OCI-LY1 (cell line): ENCODE data around the gene TSKS.

Experiments used
- H2AFZ ChIP-seq: fragments of 200-600 bp; sonication (generic), shearing (Covaris generic); 2 replicates; pipeline ENCODE4 v1.6.0; 2014; ENCODE audit warnings: antibody characterized with exemption, mild to moderate bottlenecking, low read length
- H3F3A ChIP-seq: fragments of 200-600 bp; sonication (generic), shearing (Covaris generic); 2 replicates; pipeline ENCODE4 v1.6.0; 2014; ENCODE audit warnings: mild to moderate bottlenecking, antibody characterized with exemption, low read length, moderate library complexity; ENCODE audit not compliant: insufficient read depth
- H3K27ac ChIP-seq: fragments of 200-600 bp; sonication (generic); 2 replicates; pipeline ENCODE4 v1.5.1; 2014; ENCODE audit warnings: low read length, mixed run types, mild to moderate bottlenecking, low read depth; ENCODE audit not compliant: poor library complexity, severe bottlenecking
- H3K27me3 ChIP-seq: fragments of 200-600 bp; sonication (generic); 2 replicates; pipeline ENCODE4 v1.6.0; 2014; ENCODE audit warnings: antibody characterized with exemption, mild to moderate bottlenecking, low read length, moderate library complexity; ENCODE audit not compliant: insufficient read depth
- H3K36me3 ChIP-seq: fragments of 200-600 bp; sonication (generic); 2 replicates; pipeline ENCODE4 v1.6.1; 2014; ENCODE audit warnings: mild to moderate bottlenecking, antibody characterized with exemption, low read length, moderate library complexity, mixed read lengths; ENCODE audit not compliant: insufficient read depth
- H3K4me1 ChIP-seq: fragments of 200-600 bp; sonication (generic); 2 replicates; pipeline ENCODE4 v1.5.1; 2014; ENCODE audit warnings: mild to moderate bottlenecking, low read length, moderate library complexity; ENCODE audit not compliant: insufficient read depth, severe bottlenecking
- H3K4me2 ChIP-seq: fragments of 200-600 bp; sonication (generic), shearing (Covaris generic); 2 replicates; pipeline ENCODE4 v1.6.1; 2014; ENCODE audit warnings: low read length
- H3K4me3 ChIP-seq: fragments of 200-600 bp; sonication (generic); 2 replicates; pipeline ENCODE4 v1.5.1; 2014; ENCODE audit warnings: low read length, low read depth, mild to moderate bottlenecking, mixed read lengths; ENCODE audit not compliant: poor library complexity, severe bottlenecking
- H3K79me2 ChIP-seq: fragments of 200-600 bp; shearing (Covaris generic); 2 replicates; pipeline ENCODE4 v1.6.1; 2016; ENCODE audit warnings: mixed run types, low read length, mixed read lengths; ENCODE audit not compliant: insufficient read depth
- H3K9ac ChIP-seq: fragments of 200-600 bp; sonication (generic), shearing (Covaris generic); 2 replicates; pipeline ENCODE4 v1.6.1; 2014; ENCODE audit warnings: mild to moderate bottlenecking, low read length, mixed read lengths
- H3K9me2 ChIP-seq: fragments of 200-600 bp; sonication (generic), shearing (Covaris generic); 2 replicates; pipeline ENCODE4 v1.6.1; 2014; ENCODE audit warnings: low read depth, mild to moderate bottlenecking, low read length, mixed read lengths
- H3K9me3 ChIP-seq: fragments of 200-600 bp; shearing (Covaris generic); 2 replicates; pipeline ENCODE4 v1.6.1; 2014; ENCODE audit warnings: low read length, mixed read lengths
- H4K20me1 ChIP-seq: fragments of 200-600 bp; sonication (generic), shearing (Covaris generic); 2 replicates; pipeline ENCODE4 v1.6.0; 2016; ENCODE audit warnings: mild to moderate bottlenecking, low read length; ENCODE audit not compliant: insufficient read depth
- CTCF ChIP-seq: fragments of 200-600 bp; sonication (generic), shearing (Covaris generic); IDR thresholded peaks from 2 replicates; pipeline ENCODE4 v1.5.1; 2017; ENCODE audit warnings: mild to moderate bottlenecking, antibody characterized with exemption, low read length, moderate library complexity, mixed read lengths
- EZH2 ChIP-seq: fragments of 200-600 bp; sonication (generic), shearing (Covaris generic); IDR thresholded peaks from 2 replicates; pipeline ENCODE4 v1.8.0; 2017; ENCODE audit warnings: borderline replicate concordance, mixed run types, mild to moderate bottlenecking, antibody characterized with exemption, low read length, moderate library complexity, mixed read lengths

Gene TSKS

GRCh38 chr19:49767967-49768581, 5.0 kb upstream of the TSKS start:
- Histone ChIP-seq H3K27me3 (no peaks in the 10 kb centered on the region), H3K9me2 (no peaks in the 10 kb centered on the region), H4K20me1 (no peaks in the 10 kb centered on the region), H3K4me3 (peak overlapping the region; percentile 95), H3K9me3 (no peaks in the 10 kb centered on the region), H3K27ac (no peak overlapping the region), H3K36me3 (no peaks in the 10 kb centered on the region), H2AFZ (no peak overlapping the region), H3K79me2 (peaks cover 9% of the 10 kb centered on the region), H3K4me1 (peaks cover 29% of the 10 kb centered on the region), H3K4me2 (peak overlapping the region; percentile 71), H3F3A (no peaks in the 10 kb centered on the region), H3K9ac (peak overlapping the region; percentile 95)
- TF ChIP-seq CTCF (no peak), EZH2 (no peak)

- no peak overlapping the region for H2AFZ ChIP-seq
- H3K4me1 ChIP-seq, result peaks cover 29% of the 10 kb centered on the region
- H3K9ac ChIP-seq, result peak overlapping the region; percentile 95
- no peaks in the 10 kb centered on the region for H4K20me1 ChIP-seq
- H3K79me2 ChIP-seq, result peaks cover 9% of the 10 kb centered on the region
- H3K36me3 ChIP-seq, result no peaks in the 10 kb centered on the region
- H3K9me2 ChIP-seq, result no peaks in the 10 kb centered on the region
- no peaks in the 10 kb centered on the region for H3K27me3 ChIP-seq
- no peak for TF ChIP-seq EZH2
- TF ChIP-seq CTCF, result no peak
- H3K27ac ChIP-seq, result peak overlapping the region; percentile 11
- no peaks in the 10 kb centered on the region for H3K9me3 ChIP-seq
- H3K4me3 ChIP-seq, result peak overlapping the region; percentile 95
- H3F3A ChIP-seq, result no peaks in the 10 kb centered on the region
- peak overlapping the region; percentile 71 for H3K4me2 ChIP-seq
Observed at GRCh38 chr19:49767381-49767780, 4.3 kb upstream of the TSKS start.

GRCh38 chr19:49766930-49767299, 3.8 kb upstream of the TSKS start, which contains the start of gene AP2A1:
AP2A1 (plus strand) TSS chr19:49767001; CDS start chr19:49767134, 133 bp downstream.
- peak within 1 kb of the TSS; percentile 76 for H3K4me2 ChIP-seq
- H4K20me1 ChIP-seq, result no peaks in the 10 kb centered on the region
- no peaks in the 10 kb centered on the region for H3F3A ChIP-seq
- TF ChIP-seq EZH2, result no peak
- no peak for TF ChIP-seq CTCF
- no peaks in the 10 kb centered on the region for H3K9me3 ChIP-seq
- H3K4me1 ChIP-seq, result peaks cover 32% of the 10 kb centered on the region
- H3K36me3 ChIP-seq, result no peaks in the 10 kb centered on the region
- H3K9me2 ChIP-seq, result no peaks in the 10 kb centered on the region
- no peak within 1 kb of the TSS for H2AFZ ChIP-seq
- peaks cover 9% of the 10 kb centered on the region for H3K79me2 ChIP-seq
- H3K4me3 ChIP-seq, result peak within 1 kb of the TSS; percentile 95
- H3K27ac ChIP-seq, result peak within 1 kb of the TSS; percentile 76
- peak within 1 kb of the TSS; percentile 95 for H3K9ac ChIP-seq
- H3K27me3 ChIP-seq, result no peaks in the 10 kb centered on the region
